Ascending aorta (tissue), 2 donors: ENCODE results near the gene ZSCAN5C. TPM values are rescaled to one million over a fixed set of nuclear protein-coding genes. Genes with fewer than 3 reads are reported as not detected.

Experiments used
- DNase-seq, 2 donors: peaks; one replicate each; pipeline ENCODE4 v3.0.0-alpha.2; 2019; ENCODE audit warnings: low spot score in 2 of 2
- H3K27ac ChIP-seq, 2 donors: fragments of 200-600 bp; sonication (generic); one replicate each; pipeline ENCODE4 v1.5.1; 2016 to 2017; ENCODE audit warnings: mild to moderate bottlenecking in 1 of 2
- H3K27me3 ChIP-seq: fragments of 200-600 bp; sonication (generic); one replicate; pipeline ENCODE4 v1.5.1; 2017
- H3K36me3 ChIP-seq, 2 donors: fragments of 200-600 bp; sonication (generic); one replicate each; pipeline ENCODE4 v1.5.1; 2016
- H3K4me1 ChIP-seq, 2 donors: fragments of 200-600 bp; sonication (generic); one replicate each; pipeline ENCODE4 v1.5.1; 2016 to 2017; ENCODE audit warnings: mild to moderate bottlenecking in 1 of 2
- H3K4me3 ChIP-seq, 2 donors: fragments of 200-600 bp; sonication (generic); one replicate each; pipeline ENCODE4 v1.5.1; 2016 to 2017; ENCODE audit warnings: mild to moderate bottlenecking in 1 of 2
- H3K9me3 ChIP-seq, 2 donors: fragments of 200-600 bp; sonication (generic); one replicate each; pipeline ENCODE4 v1.5.1; 2016
- intact Hi-C: fragments of 100-400 bp; cut with DNase I; formaldehyde crosslinking; loops from one replicate; pipeline ENCODE4 v1.15.1; 2023
- total RNA-seq: library from RNA; depleted of rRNA; stranded (reverse); fragments of >200 nt; gene quantifications from one replicate; pipeline ENCODE4 v1.1.0, GENCODE V29; 2016
- TF ChIP-seq, protein P1 (sequence below), 3 experiments: fragments of 200-600 bp in 2 of 3; fragments of 450-650 bp in 1 of 3; sonication (generic) in 2 of 3; IDR thresholded peaks; one replicate each; pipeline ENCODE4 v1.5.1; 2016 to 2019; ENCODE audit warnings: antibody characterized with exemption in 3 of 3, mild to moderate bottlenecking in 1 of 3, moderate library complexity in 1 of 3

ZSCAN5C gene
- total RNA-seq, 1 donor from 2014 or later: not detected

DNA sequence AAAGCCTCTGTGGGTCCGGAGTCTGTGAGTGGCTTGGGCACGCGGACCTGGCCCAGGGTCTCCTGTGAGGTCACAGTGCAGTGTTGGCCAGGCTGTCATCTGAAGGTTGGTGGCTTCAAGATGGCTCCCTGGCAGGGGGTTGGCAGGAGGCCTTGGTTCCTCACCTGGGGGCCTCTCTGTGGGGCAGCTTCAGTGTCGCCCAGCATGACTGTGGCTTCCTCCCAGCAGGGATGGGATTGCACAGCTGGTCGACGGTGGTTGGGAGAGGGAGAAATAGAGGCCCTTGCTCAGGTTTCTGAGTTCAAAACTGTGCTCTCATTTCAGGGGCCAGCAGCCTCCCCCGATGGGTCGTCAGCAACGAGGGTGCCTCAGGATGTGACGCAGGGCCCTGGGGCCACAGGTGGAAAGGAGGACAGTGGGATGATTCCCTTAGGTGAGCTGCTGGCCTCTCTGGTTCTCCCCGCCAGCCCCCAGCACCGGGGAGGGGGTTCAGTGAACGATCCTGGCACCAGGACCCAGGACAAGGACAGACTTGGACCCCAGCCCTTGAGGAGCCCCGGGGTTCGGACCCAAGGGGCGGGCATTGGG is 43.8 kb upstream of the ZSCAN5C start:
- Histone ChIP-seq H3K4me1 (no peaks in the 10 kb centered on the region), H3K9me3 (no peaks in the 10 kb centered on the region), H3K36me3 (peaks cover 32 to 73% of the 10 kb centered on the region in 2 donors), H3K27ac (no peak overlapping the region), H3K4me3 (no peak overlapping the region), H3K27me3 (no peaks in the 10 kb centered on the region)
- TF ChIP-seq, protein P1, sequence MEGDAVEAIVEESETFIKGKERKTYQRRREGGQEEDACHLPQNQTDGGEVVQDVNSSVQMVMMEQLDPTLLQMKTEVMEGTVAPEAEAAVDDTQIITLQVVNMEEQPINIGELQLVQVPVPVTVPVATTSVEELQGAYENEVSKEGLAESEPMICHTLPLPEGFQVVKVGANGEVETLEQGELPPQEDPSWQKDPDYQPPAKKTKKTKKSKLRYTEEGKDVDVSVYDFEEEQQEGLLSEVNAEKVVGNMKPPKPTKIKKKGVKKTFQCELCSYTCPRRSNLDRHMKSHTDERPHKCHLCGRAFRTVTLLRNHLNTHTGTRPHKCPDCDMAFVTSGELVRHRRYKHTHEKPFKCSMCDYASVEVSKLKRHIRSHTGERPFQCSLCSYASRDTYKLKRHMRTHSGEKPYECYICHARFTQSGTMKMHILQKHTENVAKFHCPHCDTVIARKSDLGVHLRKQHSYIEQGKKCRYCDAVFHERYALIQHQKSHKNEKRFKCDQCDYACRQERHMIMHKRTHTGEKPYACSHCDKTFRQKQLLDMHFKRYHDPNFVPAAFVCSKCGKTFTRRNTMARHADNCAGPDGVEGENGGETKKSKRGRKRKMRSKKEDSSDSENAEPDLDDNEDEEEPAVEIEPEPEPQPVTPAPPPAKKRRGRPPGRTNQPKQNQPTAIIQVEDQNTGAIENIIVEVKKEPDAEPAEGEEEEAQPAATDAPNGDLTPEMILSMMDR (IDR thresholded peaks at IDR 0.05): no peak
- DNase-seq: no peak
- intact Hi-C loops: no loop called here

DNA sequence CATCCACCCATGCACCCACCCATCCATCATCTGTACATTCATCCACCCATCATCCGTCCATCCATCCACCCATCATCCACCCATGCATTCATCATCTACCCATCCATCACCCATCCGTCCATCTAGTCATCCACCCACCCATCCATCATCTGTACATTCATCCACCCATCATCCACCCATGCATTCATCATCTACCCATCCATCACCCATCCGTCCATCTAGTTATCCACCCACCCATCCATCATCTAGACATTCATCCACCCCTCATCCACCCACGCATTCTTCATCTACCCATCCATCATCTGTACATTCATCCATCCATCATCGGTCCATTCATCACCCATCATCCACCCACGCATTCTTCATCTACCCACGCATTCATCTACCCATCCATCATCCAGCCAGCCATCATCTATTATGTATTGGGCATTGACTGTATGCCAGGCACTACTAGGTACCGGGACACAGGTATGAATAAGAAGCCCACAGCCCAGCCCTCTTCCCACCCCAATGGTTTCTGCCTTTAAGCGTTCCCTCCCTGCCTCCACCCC is 43.0 kb upstream of the ZSCAN5C start:
- H3K4me3 ChIP-seq: no peak overlapping the region
- TF ChIP-seq, protein P1 (IDR thresholded peaks at IDR 0.05): no peak
- intact Hi-C loops: no loop called here
- no peak for DNase-seq
- no peaks in the 10 kb centered on the region for H3K9me3 ChIP-seq
- H3K27me3 ChIP-seq: no peaks in the 10 kb centered on the region
- H3K36me3 ChIP-seq: peaks cover 32 to 68% of the 10 kb centered on the region in 2 donors
- H3K27ac ChIP-seq: no peak overlapping the region
- H3K4me1 ChIP-seq: no peaks in the 10 kb centered on the region

DNA sequence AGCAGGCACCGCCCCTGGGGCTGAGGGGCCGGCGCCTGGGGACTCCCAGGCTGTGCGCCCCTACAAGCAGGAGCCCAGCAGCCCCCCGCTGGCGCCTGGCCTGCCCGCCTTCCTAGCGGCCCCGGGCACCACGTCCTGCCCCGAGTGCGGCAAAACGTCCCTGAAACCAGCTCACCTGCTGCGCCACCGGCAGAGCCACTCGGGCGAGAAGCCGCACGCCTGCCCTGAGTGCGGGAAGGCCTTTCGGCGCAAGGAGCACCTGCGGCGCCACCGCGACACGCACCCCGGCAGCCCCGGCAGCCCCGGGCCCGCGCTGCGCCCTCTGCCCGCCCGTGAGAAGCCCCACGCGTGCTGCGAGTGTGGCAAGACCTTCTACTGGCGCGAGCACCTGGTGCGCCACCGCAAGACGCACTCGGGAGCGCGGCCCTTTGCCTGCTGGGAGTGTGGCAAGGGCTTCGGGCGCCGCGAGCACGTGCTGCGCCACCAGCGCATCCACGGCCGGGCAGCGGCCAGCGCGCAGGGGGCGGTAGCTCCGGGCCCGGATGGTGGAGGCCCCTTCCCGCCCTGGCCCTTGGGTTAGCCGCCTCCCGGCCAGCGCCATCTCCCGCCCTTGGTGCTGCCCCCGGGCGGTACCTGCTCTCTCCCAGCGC is 42.3 kb upstream of the ZSCAN5C start:
- no peak overlapping the region for H3K27ac ChIP-seq
- intact Hi-C loops: no loop called here
- H3K27me3 ChIP-seq: no peaks in the 10 kb centered on the region
- DNase-seq: no peak
- peaks cover 32 to 63% of the 10 kb centered on the region in 2 donors for H3K36me3 ChIP-seq
- no peak overlapping the region for H3K4me3 ChIP-seq
- no peaks in the 10 kb centered on the region for H3K4me1 ChIP-seq
- TF ChIP-seq, protein P1 (IDR thresholded peaks at IDR 0.05): no peak
- H3K9me3 ChIP-seq: no peaks in the 10 kb centered on the region

DNA sequence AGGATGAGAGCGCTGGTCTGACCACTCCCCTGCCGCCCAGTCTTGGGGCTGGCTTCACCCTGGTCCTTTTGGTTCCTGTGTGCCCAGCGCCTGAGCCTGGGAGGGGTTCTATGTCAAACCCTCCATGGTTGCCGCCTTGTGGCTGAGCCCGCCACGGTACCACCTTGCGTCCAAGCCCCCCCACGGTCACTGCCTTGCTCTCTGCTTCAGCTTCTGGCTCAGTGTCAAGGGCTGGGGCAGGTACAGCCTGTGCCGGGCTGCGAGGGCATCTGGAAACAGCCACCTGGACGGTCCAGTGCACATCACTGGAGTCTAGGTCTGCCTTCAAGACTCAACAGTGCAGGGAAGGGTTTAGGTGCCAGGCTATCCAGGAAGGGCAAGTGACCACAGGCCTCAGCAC is 40.5 kb upstream of the ZSCAN5C start:
- Histone ChIP-seq H3K36me3 (peaks cover 29 to 48% of the 10 kb centered on the region in 2 donors), H3K4me3 (no peak overlapping the region), H3K27me3 (no peaks in the 10 kb centered on the region), H3K27ac (no peak overlapping the region), H3K4me1 (no peaks in the 10 kb centered on the region), H3K9me3 (no peaks in the 10 kb centered on the region)
- intact Hi-C loops: no loop called here
- DNase-seq: no peak
- TF ChIP-seq, protein P1 (IDR thresholded peaks at IDR 0.05): no peak

DNA sequence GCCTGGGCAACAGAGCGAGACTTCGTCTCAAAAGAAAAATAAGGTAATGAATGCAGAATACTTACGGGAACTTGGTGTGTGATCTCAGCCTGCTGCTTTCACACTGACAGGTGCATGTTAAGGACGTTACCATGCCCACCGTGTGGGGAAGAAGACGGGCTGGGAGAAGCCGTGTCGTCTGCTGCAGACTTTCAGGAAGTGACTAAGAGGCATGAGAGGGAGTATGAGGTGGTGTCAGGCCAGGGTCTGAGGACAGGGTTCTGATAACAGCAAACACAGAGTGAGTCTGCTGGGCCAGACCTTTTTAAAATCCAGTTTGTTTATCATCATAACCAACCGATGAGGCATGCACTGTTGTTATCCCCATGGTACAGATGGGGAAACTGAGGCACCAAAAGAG is 39.8 kb upstream of the ZSCAN5C start:
- TF ChIP-seq, protein P1 (IDR thresholded peaks at IDR 0.05): no peak
- H3K9me3 ChIP-seq: no peaks in the 10 kb centered on the region
- no peak overlapping the region for H3K4me3 ChIP-seq
- no peak overlapping the region for H3K27ac ChIP-seq
- no peak for DNase-seq
- intact Hi-C loops: no loop called here
- no peaks in the 10 kb centered on the region for H3K4me1 ChIP-seq
- H3K27me3 ChIP-seq: no peaks in the 10 kb centered on the region
- H3K36me3 ChIP-seq: peaks cover 29 to 42% of the 10 kb centered on the region in 2 donors
